Measurements from ENCODE around the gene CNTN4. TPM values are rescaled to one million over a fixed set of nuclear protein-coding genes. Genes with fewer than 3 reads are reported as not detected.

CNTN4 gene
- total and polyA plus RNA-seq, 2 experiments from 2014 or later = 0.91 to 4.0 TPM

GRCh38 chr3:2154621-2155020 lies 56.0 kb downstream of the CNTN4 start:
- no peaks in the 10 kb centered on the region for H4K20me1 ChIP-seq (replicated peaks; ENCODE audit: insufficient read depth)
- TF ChIP-seq CREB1 (CRISPR knock-in tag; IDR thresholded peaks at IDR 0.05; ENCODE audit: low read depth) = no peak
- no peak for TF ChIP-seq ZNF331 (CRISPR knock-in tag; IDR thresholded peaks at IDR 0.05; ENCODE audit: low read depth)
- TF ChIP-seq ZNF114 (CRISPR knock-in tag; IDR thresholded peaks at IDR 0.05) = no peak
- no peak for TF ChIP-seq ZNF462 (CRISPR knock-in tag; IDR thresholded peaks at IDR 0.05)
- no peak for TF ChIP-seq STAT1 (IDR thresholded peaks at IDR 0.05; ENCODE audit: unreplicated experiment)
- TF ChIP-seq EZH2 (IDR thresholded peaks at IDR 0.05; ENCODE audit: low read depth, unreplicated experiment) = no peak
- TF ChIP-seq EZH2phosphoT487 (IDR thresholded peaks at IDR 0.05; ENCODE audit: unreplicated experiment) = no peak
- TF ChIP-seq ETS1 (IDR thresholded peaks at IDR 0.05) = no peak
- TF ChIP-seq NANOG (IDR thresholded peaks at IDR 0.05; ENCODE audit: borderline replicate concordance) = no peak
- TF ChIP-seq CTCF (conservative IDR thresholded peaks at IDR 0.05; ENCODE audit: low read depth in 2 of 2) = no peak
- no peak for TF ChIP-seq REST (IDR thresholded peaks at IDR 0.05; ENCODE audit: unreplicated experiment)
- TF ChIP-seq POLR2AphosphoS5 (IDR thresholded peaks at IDR 0.05; ENCODE audit: low read depth) = no peak
- no peak for TF ChIP-seq JUNB (IDR thresholded peaks at IDR 0.05; ENCODE audit: unreplicated experiment)
- no peak overlapping the region for H3K27ac ChIP-seq (ENCODE audit: low read depth)
- Mint-ChIP-seq H3K4me1 (no peaks in the 10 kb centered on the region), H3K9me3 (peaks cover 19% of the 10 kb centered on the region), H3K36me3 (ENCODE audit: low read depth) (peaks cover 29% of the 10 kb centered on the region), H3K27me3 (ENCODE audit: insufficient read depth, low read depth, poor library complexity) (peaks cover 1% of the 10 kb centered on the region), H3K4me3 (no peak overlapping the region), H3K27ac (no peak overlapping the region)
- no peaks in the 10 kb centered on the region for H3F3A ChIP-seq (replicated peaks; ENCODE audit: low read depth)
- ATAC-seq = no peak
- H3K4me2 ChIP-seq = no peak overlapping the region
- no peaks in the 10 kb centered on the region for H3K79me2 ChIP-seq (replicated peaks; ENCODE audit: insufficient read depth)
- H2AFZ ChIP-seq = no peak overlapping the region
- H3K4me3 ChIP-seq = no peak overlapping the region
- H3K36me3 ChIP-seq (ENCODE audit: insufficient read depth) = no peaks in the 10 kb centered on the region
- H3K4me1 ChIP-seq (ENCODE audit: insufficient read depth) = no peaks in the 10 kb centered on the region
- no peak for DNase-seq (ENCODE audit: low spot score)
- no peaks in the 10 kb centered on the region for H3K27me3 ChIP-seq (ENCODE audit: insufficient read depth)
- H3K9me2 ChIP-seq (ENCODE audit: insufficient read depth) = no peaks in the 10 kb centered on the region

Measured in GM23338 (cell line).